HG02571 (cell line): ENCODE results near the gene MYBPHL.
A peak's percentile ranks its signal among the peaks of the same experiment; 100 is the strongest.

Experiments
- ATAC-seq: cut with Tn5 transposase; IDR thresholded peaks from one replicate; pipeline ENCODE4 v1.9.1; 2021; ENCODE audit warnings: mild to moderate bottlenecking, moderate library complexity; ENCODE audit not compliant: unreplicated experiment

MYBPHL gene

GRCh38 chr1:109253803-109254620, 52.8 kb downstream of the MYBPHL start:
- ATAC-seq: no peak

DNA sequence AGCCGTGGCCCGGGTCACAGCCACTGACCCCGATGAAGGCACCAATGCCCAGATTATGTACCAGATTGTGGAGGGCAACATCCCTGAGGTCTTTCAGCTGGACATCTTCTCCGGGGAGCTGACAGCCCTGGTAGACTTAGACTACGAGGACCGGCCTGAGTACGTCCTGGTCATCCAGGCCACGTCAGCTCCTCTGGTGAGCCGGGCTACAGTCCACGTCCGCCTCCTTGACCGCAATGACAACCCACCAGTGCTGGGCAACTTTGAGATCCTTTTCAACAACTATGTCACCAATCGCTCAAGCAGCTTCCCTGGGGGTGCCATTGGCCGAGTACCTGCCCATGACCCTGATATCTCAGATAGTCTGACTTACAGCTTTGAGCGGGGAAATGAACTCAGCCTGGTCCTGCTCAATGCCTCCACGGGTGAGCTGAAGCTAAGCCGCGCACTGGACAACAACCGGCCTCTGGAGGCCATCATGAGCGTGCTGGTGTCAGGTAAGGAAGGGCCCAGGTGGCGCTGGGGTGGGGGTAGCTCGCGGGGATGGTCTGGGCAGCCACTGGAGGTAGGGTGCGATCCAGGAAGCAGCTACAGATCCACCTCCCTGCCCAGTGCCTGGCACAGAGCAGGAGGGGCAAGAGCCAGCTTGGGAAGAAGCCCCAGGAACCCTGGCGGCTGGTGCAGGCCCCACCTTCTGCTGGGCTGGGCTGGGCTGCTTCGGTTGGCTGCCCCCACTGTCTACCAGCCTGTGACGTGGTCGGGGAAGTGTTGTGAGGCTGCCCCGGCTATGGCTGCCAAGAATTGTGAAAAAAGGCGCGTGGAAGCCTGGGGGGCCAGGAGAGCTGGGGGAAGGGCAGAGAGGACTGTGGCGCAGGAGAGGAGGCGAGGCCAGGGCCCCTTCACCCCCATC, 53.7 kb downstream of the MYBPHL start:
- ATAC-seq: no peak

DNA sequence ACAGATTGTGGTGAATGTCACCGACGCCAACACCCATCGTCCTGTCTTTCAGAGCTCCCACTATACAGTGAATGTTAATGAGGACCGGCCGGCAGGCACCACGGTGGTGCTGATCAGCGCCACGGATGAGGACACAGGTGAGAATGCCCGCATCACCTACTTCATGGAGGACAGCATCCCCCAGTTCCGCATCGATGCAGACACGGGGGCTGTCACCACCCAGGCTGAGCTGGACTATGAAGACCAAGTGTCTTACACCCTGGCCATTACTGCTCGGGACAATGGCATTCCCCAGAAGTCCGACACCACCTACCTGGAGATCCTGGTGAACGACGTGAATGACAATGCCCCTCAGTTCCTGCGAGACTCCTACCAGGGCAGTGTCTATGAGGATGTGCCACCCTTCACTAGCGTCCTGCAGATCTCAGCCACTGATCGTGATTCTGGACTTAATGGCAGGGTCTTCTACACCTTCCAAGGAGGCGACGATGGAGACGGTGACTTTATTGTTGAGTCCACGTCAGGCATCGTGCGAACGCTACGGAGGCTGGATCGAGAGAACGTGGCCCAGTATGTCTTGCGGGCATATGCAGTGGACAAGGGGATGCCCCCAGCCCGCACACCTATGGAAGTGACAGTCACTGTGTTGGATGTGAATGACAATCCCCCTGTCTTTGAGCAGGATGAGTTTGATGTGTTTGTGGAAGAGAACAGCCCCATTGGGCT, 54.5 kb downstream of the MYBPHL start:
- ATAC-seq: no peak

DNA sequence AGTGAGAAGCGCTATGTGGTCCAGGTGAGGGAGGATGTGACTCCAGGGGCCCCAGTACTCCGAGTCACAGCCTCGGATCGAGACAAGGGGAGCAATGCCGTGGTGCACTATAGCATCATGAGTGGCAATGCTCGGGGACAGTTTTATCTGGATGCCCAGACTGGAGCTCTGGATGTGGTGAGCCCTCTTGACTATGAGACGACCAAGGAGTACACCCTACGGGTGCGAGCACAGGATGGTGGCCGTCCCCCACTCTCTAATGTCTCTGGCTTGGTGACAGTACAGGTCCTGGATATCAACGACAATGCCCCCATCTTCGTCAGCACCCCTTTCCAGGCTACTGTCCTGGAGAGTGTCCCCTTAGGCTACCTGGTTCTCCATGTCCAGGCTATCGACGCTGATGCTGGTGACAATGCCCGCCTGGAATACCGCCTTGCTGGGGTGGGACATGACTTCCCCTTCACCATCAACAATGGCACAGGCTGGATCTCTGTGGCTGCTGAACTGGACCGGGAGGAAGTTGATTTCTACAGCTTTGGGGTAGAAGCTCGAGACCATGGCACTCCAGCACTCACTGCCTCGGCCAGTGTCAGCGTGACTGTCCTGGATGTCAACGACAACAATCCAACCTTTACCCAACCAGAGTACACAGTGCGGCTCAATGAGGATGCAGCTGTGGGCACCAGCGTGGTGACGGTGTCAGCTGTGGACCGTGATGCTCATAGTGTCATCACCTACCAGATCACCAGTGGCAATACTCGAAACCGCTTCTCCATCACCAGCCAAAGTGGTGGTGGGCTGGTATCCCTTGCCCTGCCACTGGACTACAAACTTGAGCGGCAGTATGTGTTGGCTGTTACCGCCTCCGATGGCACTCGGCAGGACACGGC, 55.3 kb downstream of the MYBPHL start:
- ATAC-seq: no peak

DNA sequence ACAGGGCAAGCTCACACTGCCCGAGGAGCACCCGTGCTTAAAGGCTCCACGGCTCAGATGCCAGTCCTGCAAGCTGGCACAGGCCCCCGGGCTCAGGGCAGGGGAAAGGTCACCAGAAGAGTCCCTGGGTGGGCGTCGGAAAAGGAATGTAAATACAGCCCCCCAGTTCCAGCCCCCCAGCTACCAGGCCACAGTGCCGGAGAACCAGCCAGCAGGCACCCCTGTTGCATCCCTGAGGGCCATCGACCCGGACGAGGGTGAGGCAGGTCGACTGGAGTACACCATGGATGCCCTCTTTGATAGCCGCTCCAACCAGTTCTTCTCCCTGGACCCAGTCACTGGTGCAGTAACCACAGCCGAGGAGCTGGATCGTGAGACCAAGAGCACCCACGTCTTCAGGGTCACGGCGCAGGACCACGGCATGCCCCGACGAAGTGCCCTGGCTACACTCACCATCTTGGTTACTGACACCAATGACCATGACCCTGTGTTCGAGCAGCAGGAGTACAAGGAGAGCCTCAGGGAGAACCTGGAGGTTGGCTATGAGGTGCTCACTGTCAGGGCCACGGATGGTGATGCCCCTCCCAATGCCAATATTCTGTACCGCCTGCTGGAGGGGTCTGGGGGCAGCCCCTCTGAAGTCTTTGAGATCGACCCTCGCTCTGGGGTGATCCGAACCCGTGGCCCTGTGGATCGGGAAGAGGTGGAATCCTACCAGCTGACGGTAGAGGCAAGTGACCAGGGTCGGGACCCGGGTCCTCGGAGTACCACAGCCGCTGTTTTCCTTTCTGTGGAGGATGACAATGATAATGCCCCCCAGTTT, 56.1 kb downstream of the MYBPHL start:
- ATAC-seq: no peak

GRCh38 chr1:109249654-109250401, 57.0 kb downstream of the MYBPHL start:
- peak; percentile 31 for ATAC-seq

- ATAC-seq: peak; percentile 82
Measured at GRCh38 chr1:109248797-109249629, 57.8 kb downstream of the MYBPHL start, which contains the start of gene CELSR2. TSS of gene CELSR2 (plus strand) at chr1:109249539. CDS start at chr1:109250080, 541 bp downstream.

DNA sequence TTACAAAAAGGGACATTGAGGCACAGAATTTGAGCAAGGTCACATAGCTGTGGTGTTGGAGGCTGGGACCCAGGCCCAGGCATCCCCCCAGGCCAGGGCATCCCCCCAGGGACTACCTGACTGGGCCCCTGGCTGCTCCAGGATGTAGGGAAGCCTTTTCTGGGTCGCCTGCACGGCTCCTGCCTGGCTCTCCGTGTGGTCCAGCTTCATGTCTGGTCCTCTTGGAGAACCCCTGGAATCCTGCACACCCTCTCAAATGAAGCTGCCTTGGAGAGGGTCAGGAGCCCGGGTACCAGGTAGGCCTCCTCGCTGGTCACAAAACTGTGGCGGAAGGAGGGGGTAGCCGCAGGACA, 58.4 kb downstream of the MYBPHL start:
- ATAC-seq: no peak

GRCh38 chr1:109247401-109248365, 59.1 kb downstream of the MYBPHL start:
- no peak for ATAC-seq

- ATAC-seq: no peak
Measured at GRCh38 chr1:109246141-109246551, 60.7 kb downstream of the MYBPHL start.

DNA sequence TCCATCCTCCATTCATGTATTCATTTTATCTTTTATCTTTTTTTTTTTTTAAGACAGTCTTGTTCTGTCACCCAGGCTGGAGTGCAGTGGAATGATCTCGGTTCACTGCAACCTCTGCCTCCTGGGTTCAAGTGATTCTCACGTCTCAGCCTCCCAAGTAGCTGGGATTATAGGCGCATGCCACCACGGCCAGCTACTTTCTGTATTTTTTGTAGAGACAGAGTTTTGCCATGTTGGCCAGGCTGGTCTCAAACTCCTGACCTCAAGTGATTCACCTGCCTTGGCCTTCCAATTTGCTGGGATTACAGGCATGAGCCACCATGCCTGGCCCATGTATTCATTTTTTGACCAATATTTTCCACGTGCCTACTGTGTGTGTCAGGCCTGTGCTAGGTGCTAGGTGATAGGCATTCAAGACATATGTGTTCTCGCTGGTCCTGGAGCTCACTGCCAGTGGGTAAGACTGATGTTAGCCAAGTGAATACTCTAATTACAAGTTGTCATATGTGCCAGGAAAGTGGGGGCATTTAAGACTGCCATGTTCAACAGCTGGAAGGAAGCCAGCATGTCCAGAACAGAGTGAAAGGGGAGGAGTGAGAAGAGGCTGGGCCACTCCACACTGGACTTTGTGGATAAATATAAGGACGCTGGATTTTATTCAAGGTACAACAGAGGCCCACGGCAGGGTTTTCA, 62.8 kb downstream of the MYBPHL start:
- no peak for ATAC-seq

DNA sequence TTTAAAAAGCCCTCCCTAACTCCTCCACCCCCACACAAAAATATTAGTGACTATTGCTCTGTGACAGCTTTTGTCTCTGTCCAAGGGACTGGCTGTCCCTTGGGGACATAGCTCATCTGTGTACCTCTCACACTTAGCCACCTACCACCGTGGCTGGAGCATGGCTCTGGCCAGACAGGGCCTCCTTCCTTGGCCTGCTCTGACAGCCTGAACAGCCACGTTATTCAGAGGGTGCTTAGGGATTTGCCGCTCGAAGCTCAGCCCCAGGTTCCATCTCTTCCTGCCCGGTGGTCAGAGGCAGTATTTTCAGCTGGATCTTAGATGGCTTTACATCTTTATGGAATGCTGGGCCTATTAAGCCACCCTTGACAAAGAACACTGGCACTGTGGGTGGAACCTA, 63.6 kb downstream of the MYBPHL start:
- no peak for ATAC-seq

DNA sequence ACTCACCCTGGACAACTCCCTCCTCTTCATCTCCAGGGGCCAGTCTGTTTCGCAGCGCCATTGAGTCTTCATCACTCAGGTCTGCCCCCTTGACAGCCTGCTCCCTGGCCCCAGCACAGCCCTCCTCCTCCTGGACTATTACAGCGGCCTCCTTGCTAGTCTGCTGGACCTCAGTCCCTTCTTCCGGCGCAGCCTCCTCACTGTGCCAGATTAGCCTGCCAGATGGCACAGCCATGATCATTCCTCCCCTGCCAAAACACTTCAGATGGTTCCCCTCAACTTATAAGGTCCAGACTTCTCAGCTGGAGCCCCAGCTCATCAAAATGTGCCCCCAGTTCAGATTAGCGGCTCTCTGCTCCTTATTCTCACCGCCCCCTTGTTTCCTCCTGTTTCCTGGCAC, 64.4 kb downstream of the MYBPHL start:
- ATAC-seq: no peak
